ENCODE results near the gene SPRR1A. TPM values are rescaled to one million over a fixed set of nuclear protein-coding genes. Genes with fewer than 3 reads are reported as not detected.

The SPRR1A gene
- total RNA-seq, 4 donors from 2014 or later: not detected

DNA sequence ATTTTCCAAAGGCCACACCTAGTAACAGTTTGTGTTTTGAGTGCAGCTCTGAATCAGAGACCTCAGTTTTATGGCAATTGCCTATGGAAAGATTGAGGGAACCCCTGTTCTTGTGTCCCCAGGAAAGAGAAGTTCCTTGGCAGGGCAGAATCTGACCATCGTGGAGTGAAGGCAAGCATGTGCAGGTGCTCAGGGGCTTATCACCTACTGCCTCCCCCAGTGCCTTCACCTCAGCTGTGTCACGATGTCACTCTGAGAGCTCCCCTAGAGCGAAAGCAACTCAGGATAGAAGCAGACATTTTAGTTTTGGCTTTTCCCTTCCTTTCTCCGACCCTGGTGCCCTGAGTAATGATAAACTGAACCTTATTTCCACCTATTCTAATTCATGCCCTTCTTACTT is 1.8 kb upstream of the SPRR1A start:
- no peak for ATAC-seq (ENCODE audit: low FRiP score)
- TF ChIP-seq, protein P1, sequence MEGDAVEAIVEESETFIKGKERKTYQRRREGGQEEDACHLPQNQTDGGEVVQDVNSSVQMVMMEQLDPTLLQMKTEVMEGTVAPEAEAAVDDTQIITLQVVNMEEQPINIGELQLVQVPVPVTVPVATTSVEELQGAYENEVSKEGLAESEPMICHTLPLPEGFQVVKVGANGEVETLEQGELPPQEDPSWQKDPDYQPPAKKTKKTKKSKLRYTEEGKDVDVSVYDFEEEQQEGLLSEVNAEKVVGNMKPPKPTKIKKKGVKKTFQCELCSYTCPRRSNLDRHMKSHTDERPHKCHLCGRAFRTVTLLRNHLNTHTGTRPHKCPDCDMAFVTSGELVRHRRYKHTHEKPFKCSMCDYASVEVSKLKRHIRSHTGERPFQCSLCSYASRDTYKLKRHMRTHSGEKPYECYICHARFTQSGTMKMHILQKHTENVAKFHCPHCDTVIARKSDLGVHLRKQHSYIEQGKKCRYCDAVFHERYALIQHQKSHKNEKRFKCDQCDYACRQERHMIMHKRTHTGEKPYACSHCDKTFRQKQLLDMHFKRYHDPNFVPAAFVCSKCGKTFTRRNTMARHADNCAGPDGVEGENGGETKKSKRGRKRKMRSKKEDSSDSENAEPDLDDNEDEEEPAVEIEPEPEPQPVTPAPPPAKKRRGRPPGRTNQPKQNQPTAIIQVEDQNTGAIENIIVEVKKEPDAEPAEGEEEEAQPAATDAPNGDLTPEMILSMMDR (IDR thresholded peaks at IDR 0.05): no peak
- no peak for DNase-seq (ENCODE audit: low spot score)

DNA sequence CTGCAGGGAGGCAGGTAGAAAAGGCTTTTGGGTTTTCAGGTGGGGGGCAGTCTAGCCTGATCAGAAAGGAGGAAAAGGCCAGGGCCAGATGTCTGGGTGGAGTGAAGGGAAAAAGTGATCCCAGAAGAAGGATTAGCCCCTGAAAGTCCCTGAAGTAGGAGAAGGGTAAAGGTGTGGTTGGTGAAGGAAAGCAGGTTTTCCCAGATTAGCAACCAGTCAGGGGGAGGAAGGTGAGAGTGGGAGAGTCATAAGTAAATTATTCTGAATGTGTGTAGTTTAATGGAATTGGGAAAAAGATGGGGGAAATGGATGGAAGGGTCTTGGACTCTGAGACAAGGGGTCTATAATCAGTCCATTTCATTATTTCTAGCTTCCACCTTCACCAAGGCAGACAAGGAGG is 647 bp upstream of the SPRR1A start:
- no peak for DNase-seq (ENCODE audit: low spot score)
- TF ChIP-seq, protein P1 (IDR thresholded peaks at IDR 0.05): no peak
- ATAC-seq (ENCODE audit: low FRiP score): no peak

DNA sequence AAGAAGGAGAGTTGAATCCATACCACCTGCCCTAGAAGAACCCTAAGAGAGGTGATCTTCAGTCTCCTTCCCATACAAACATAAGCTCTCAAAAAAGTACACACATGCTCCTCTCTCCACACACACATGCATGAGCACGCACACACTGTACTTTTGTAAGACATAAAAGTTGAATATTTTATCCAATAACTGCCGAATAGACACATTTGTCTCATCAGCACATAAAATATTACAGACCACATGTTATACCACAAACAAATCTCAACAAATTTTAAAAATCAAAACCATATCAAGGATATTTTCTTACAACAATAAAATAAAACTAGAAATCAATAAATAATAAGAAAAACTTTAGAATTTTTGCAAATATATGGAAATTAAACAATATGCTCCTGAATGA is 2.7 kb downstream of the SPRR1A start:
- TF ChIP-seq, protein P1 (IDR thresholded peaks at IDR 0.05): no peak
- ATAC-seq (ENCODE audit: low FRiP score) (no peak), DNase-seq (ENCODE audit: low spot score) (no peak)

DNA sequence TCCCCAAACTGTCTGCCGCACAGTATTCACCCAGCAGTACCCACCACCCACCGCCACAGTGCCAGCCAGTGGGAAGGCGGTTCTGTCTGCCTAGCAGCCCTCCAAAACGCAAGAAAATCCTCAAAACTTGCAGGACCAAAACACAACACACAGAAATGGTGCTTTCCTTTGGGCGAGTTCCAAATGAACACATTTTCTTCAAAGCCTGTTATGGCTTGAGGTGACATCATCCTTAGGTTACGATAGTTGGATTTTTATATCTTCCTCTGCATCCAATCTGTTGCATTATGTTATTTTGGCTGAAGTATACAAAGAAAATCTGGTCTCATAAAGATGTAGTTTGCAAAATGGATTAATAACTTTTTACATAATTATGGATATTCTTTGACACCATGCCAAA is 9.3 kb downstream of the SPRR1A start:
- no peak for ATAC-seq (ENCODE audit: low FRiP score)
- no peak for DNase-seq (ENCODE audit: low spot score)
- TF ChIP-seq, protein P1 (IDR thresholded peaks at IDR 0.05): no peak

DNA sequence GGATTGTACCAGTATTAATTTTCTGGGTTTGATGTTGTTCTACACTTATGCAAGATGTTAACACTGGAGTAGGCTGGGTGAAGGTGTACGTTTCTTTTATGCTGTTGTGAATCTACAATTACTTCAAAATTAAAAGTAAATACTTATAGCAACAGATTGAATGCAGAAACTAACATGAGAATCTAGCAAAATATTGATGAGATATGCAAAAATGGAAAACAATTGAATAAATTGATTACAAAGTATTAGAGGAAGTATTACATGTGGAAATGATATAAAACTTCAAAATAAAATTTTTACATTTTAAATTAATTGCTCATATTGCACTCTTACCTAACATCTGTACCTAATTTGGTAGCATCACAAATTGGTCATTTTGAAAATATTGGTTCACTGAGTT is 12.0 kb downstream of the SPRR1A start:
- ATAC-seq (ENCODE audit: low FRiP score) (no peak), DNase-seq (ENCODE audit: low spot score) (no peak)
- TF ChIP-seq, protein P1 (IDR thresholded peaks at IDR 0.05): no peak

DNA sequence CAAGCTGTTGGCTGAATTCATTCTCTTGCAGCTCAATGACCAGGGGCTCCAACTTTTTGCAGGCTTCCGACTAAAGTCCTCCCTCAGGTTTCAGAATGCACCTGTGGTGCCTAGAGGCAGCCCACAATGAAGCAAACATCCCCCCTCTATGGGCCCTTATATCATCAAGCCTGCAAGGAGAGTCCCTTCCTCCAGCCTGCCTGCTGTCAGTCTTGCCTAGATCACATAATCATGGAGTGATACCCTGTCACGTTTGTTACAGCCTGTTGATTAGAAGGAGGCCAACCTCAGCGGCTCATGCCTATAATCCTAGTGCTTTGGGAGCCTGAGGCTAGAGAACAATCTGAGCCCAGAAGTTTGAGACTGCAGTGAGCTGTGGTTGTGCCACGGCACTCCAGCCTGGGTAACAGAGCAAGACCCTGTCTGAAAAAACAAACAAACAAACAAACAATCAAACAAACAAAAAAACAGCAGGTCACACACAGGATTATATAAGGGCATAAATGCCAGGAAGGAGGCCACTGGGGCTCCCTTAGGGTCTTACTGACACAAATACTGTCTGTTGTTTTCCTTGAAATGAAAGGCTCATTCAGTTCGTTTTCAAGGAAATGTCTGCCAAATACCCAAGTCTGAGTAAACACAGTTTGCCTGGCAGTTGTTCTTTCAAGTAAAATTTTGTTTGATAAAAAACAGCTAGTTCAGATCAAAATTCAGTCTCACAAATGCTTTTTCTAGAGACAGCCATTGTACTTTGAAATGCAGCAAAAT is 12.9 kb downstream of the SPRR1A start:
- ATAC-seq (ENCODE audit: low FRiP score) (no peak), DNase-seq (ENCODE audit: low spot score) (no peak)
- TF ChIP-seq, protein P1 (IDR thresholded peaks at IDR 0.05): no peak

DNA sequence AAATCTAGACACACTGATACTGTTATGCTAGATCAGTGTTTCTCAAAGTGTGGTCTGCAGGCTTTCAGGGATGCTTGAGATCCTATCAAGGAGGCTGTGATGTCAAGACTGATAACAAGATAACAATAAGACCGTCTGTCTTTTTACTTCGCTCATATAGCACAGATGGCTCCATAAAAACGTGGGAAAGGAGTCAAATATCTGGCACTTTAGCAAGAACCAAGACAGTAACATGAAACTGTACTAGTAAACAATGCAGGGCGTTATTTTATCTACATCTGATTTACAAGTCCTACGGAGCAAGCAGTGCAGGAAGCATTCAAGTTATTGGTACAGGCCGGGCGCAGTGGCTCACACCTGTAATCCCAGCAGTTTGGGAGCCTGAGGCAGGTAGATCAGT is 14.0 kb downstream of the SPRR1A start:
- no peak for ATAC-seq (ENCODE audit: low FRiP score)

More for the DNA sequence above, 14.0 kb downstream of the SPRR1A start:
- no peak for DNase-seq (ENCODE audit: low spot score)
- TF ChIP-seq, protein P1 (IDR thresholded peaks at IDR 0.05): no peak

Measured in omental fat pad (tissue), 4 donors.